ENCODE results near the gene RITA1.

Gene RITA1

GRCh38 chr12:113237748-113238147 is 52.2 kb downstream of the RITA1 start:
- TF ChIP-seq CTCF (IDR thresholded peaks at IDR 0.05; ENCODE audit: low read depth, low read length, missing control alignments), result no peak
- peaks cover 8% of the 10 kb centered on the region for H3K36me3 ChIP-seq (replicated peaks)

DNA sequence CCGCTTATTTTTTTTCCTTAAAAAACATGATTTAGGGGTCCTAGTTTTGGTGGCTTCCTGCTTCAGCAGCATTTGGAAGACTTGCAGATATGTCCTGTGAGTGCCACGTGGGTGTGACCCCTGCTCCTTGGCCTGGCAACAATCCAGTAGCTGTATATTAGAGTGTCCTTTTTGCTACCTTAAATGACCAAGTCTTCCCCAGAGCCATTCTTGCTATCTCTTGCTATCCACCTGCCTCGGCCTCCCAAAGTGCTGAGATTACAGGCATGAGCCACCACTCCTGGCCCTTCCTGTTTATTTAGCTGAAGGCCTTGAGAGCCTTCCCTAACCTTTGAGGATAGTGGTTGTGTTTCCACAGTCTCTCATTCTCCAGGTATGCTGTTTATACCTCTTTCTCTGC is 52.8 kb downstream of the RITA1 start:
- in situ Hi-C loops (cut with HindIII; ENCODE audit: low pct_ligation_motif_present, low sequenced_read_pairs), result no loop called here
- H3K27me3 ChIP-seq (replicated peaks), result no peaks in the 10 kb centered on the region

More at GRCh38 chr12:113237748-113238147, 52.2 kb downstream of the RITA1 start:
- no peak for DNase-seq
- H3K27ac ChIP-seq, result no peak overlapping the region
- in situ Hi-C loops (cut with HindIII; ENCODE audit: low pct_ligation_motif_present, low sequenced_read_pairs), result no loop called here
- H3K27me3 ChIP-seq (replicated peaks), result no peaks in the 10 kb centered on the region
- no peak overlapping the region for H3K4me3 ChIP-seq (ENCODE audit: low read depth, low read length)

GRCh38 chr12:113239288-113239771 is 53.8 kb downstream of the RITA1 start:
- Histone ChIP-seq H3K27me3 (replicated peaks) (no peaks in the 10 kb centered on the region), H3K4me3 (ENCODE audit: low read depth, low read length) (no peak overlapping the region), H3K36me3 (replicated peaks) (no peaks in the 10 kb centered on the region), H3K27ac (no peak overlapping the region)
- in situ Hi-C loops (cut with HindIII; ENCODE audit: low pct_ligation_motif_present, low sequenced_read_pairs), result no loop called here
- no peak for TF ChIP-seq CTCF (IDR thresholded peaks at IDR 0.05; ENCODE audit: low read depth, low read length, missing control alignments)
- DNase-seq, result no peak

More for the DNA sequence above, 52.8 kb downstream of the RITA1 start:
- H3K4me3 ChIP-seq (ENCODE audit: low read depth, low read length), result no peak overlapping the region
- H3K36me3 ChIP-seq (replicated peaks), result peaks cover 2% of the 10 kb centered on the region
- DNase-seq, result no peak
- no peak overlapping the region for H3K27ac ChIP-seq
- TF ChIP-seq CTCF (IDR thresholded peaks at IDR 0.05; ENCODE audit: low read depth, low read length, missing control alignments), result no peak

- in situ Hi-C loops (cut with HindIII; ENCODE audit: low pct_ligation_motif_present, low sequenced_read_pairs), result no loop called here
- no peak for DNase-seq
- Histone ChIP-seq H3K4me3 (ENCODE audit: low read depth, low read length) (no peak overlapping the region), H3K27me3 (replicated peaks) (no peaks in the 10 kb centered on the region), H3K36me3 (replicated peaks) (no peaks in the 10 kb centered on the region), H3K27ac (no peak overlapping the region)
- no peak for TF ChIP-seq CTCF (IDR thresholded peaks at IDR 0.05; ENCODE audit: low read depth, low read length, missing control alignments)
These were observed 54.4 kb downstream of the RITA1 start for GRCh38 chr12:113239811-113240331.

DNA sequence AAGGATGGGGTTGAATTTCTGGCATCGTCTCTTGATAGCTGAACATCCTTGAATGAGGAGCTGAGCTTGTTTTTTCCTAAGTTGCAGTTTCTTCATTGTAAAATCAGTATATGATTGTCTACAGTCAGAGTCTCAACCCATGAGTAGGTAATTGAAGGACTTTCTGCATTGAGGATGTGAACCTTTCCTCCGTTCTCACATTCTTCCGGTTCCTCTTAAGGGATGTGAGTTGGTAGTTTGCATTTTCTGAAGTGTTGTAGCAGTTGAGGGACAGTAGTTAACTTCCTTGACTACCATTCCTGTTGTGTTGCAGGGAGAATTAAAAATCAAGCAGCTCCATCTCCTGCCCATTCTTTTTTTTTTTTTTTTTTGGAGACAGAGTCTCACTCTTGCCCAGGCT is 54.9 kb downstream of the RITA1 start:
- Histone ChIP-seq H3K36me3 (replicated peaks) (no peaks in the 10 kb centered on the region), H3K27ac (no peak overlapping the region), H3K4me3 (ENCODE audit: low read depth, low read length) (no peak overlapping the region), H3K27me3 (replicated peaks) (no peaks in the 10 kb centered on the region)
- TF ChIP-seq CTCF (IDR thresholded peaks at IDR 0.05; ENCODE audit: low read depth, low read length, missing control alignments), result no peak
- DNase-seq, result no peak
- in situ Hi-C loops (cut with HindIII; ENCODE audit: low pct_ligation_motif_present, low sequenced_read_pairs), result no loop called here

All from brain microvascular endothelial cell (primary cell).